Measurements from ENCODE around the gene PDLIM4.

- TF ChIP-seq, protein P1, sequence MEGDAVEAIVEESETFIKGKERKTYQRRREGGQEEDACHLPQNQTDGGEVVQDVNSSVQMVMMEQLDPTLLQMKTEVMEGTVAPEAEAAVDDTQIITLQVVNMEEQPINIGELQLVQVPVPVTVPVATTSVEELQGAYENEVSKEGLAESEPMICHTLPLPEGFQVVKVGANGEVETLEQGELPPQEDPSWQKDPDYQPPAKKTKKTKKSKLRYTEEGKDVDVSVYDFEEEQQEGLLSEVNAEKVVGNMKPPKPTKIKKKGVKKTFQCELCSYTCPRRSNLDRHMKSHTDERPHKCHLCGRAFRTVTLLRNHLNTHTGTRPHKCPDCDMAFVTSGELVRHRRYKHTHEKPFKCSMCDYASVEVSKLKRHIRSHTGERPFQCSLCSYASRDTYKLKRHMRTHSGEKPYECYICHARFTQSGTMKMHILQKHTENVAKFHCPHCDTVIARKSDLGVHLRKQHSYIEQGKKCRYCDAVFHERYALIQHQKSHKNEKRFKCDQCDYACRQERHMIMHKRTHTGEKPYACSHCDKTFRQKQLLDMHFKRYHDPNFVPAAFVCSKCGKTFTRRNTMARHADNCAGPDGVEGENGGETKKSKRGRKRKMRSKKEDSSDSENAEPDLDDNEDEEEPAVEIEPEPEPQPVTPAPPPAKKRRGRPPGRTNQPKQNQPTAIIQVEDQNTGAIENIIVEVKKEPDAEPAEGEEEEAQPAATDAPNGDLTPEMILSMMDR (conservative IDR thresholded peaks at IDR 0.05 in 1 of 2, IDR thresholded peaks at IDR 0.05 in 1 of 2; ENCODE audit: extremely low read depth in 1 of 2, insufficient read depth in 1 of 2, low read depth in 1 of 2, low read length in 2 of 2) = no peak
- no peak for TF ChIP-seq EZH2 (IDR thresholded peaks at IDR 0.05; ENCODE audit: borderline replicate concordance, low read length)
Measured at GRCh38 chr5:132215329-132215728, 42.2 kb upstream of the PDLIM4 start.
